Breast epithelium (tissue), 4 donors: ENCODE results near the gene TIGD4. TPM values are rescaled to one million over a fixed set of nuclear protein-coding genes. Genes with fewer than 3 reads are reported as not detected.
"Not testable (repeated sequence)": the region's sequence is repeated elsewhere in the genome, so short reads cannot be mapped to it uniquely, and the experiment has no call there.

Source experiments
- DNase-seq, 2 donors: peaks; one replicate each; pipeline ENCODE4 v3.0.0-alpha.2; 2019; ENCODE audit warnings: low spot score in 2 of 2
- H3K27ac ChIP-seq, 2 donors: fragments of 200-600 bp; sonication (generic) in 1 of 2; one replicate each; pipeline ENCODE4 v1.5.1; 2016 to 2019; ENCODE audit warnings: mild to moderate bottlenecking in 1 of 2
- H3K27me3 ChIP-seq, 2 donors: fragments of 200-600 bp; sonication (generic) in 1 of 2; one replicate each; pipeline versions ENCODE4 v1.5.1 to v1.6.0; 2017 to 2019; ENCODE audit warnings: control low read depth in 1 of 2, mild to moderate bottlenecking in 1 of 2
- H3K36me3 ChIP-seq: fragments of 200-600 bp; one replicate; pipeline ENCODE4 v1.5.1; 2019
- H3K4me1 ChIP-seq, 2 donors: fragments of 200-600 bp; sonication (generic); one replicate each; pipeline ENCODE4 v1.5.1; 2016 to 2019; ENCODE audit warnings: control low read depth in 1 of 2
- H3K4me3 ChIP-seq, 3 donors: fragments of 200-600 bp; sonication (generic); 1 replicate in 2 of 3; 2 replicates in 1 of 3; pipeline ENCODE4 v1.5.1; 2016 to 2019; ENCODE audit warnings: mild to moderate bottlenecking in 3 of 3, moderate library complexity in 2 of 3
- H3K9me3 ChIP-seq, 2 donors: fragments of 200-600 bp; sonication (generic) in 1 of 2; one replicate each; pipeline ENCODE4 v1.5.1; 2016 to 2019; ENCODE audit warnings: control low read depth in 1 of 2
- CTCF ChIP-seq, 3 donors: fragments of 450-650 bp; IDR thresholded peaks; one replicate each; pipeline ENCODE4 v1.5.1; 2016 to 2017; ENCODE audit warnings: antibody characterized with exemption in 3 of 3, mild to moderate bottlenecking in 3 of 3, moderate library complexity in 3 of 3
- POLR2A ChIP-seq: fragments of 450-650 bp; IDR thresholded peaks from one replicate; pipeline ENCODE4 v1.6.1; 2016; ENCODE audit warnings: antibody characterized with exemption, mild to moderate bottlenecking, moderate library complexity
- POLR2AphosphoS5 ChIP-seq, 3 donors: sonication (generic); formaldehyde crosslinking; IDR thresholded peaks; one replicate each; pipeline ENCODE4 v1.6.1; 2017; ENCODE audit warnings: antibody characterized with exemption in 3 of 3
- intact Hi-C: fragments of 100-400 bp; cut with DNase I; formaldehyde crosslinking; loops from one replicate; pipeline ENCODE4 v1.15.1; 2023; ENCODE audit warnings: low total_unique reads
- total RNA-seq, 3 donors: library from RNA; depleted of rRNA; stranded (reverse); fragments of >200 nt; gene quantifications; one replicate each; pipeline ENCODE4 v1.1.0, GENCODE V29; 2016

Gene TIGD4
- total RNA-seq, 3 donors from 2014 or later: 0.16 to 1.6 (median 0.66) TPM

GRCh38 chr4:152773339-152773738 is 6.2 kb downstream of the TIGD4 start:
- H3K27ac ChIP-seq: no peak overlapping the region
- H3K36me3 ChIP-seq: no peaks in the 10 kb centered on the region
- no peaks in the 10 kb centered on the region for H3K27me3 ChIP-seq
- DNase-seq: no peak
- no peaks in the 10 kb centered on the region for H3K9me3 ChIP-seq
- intact Hi-C loops: no loop called here
- no peaks in the 10 kb centered on the region for H3K4me1 ChIP-seq
- H3K4me3 ChIP-seq: no peak overlapping the region
- TF ChIP-seq CTCF (IDR thresholded peaks at IDR 0.05) (no peak), POLR2A (no peak), POLR2AphosphoS5 (IDR thresholded peaks at IDR 0.05) (no peak)

- DNase-seq: no peak
- H3K4me1 ChIP-seq: no peaks in the 10 kb centered on the region
- no peaks in the 10 kb centered on the region for H3K36me3 ChIP-seq
- intact Hi-C loops: no loop called here
- no peak for TF ChIP-seq POLR2AphosphoS5 (IDR thresholded peaks at IDR 0.05)
- TF ChIP-seq CTCF (IDR thresholded peaks at IDR 0.05): no peak
- no peak for TF ChIP-seq POLR2A
- no peak overlapping the region for H3K4me3 ChIP-seq
- H3K27me3 ChIP-seq: no peaks in the 10 kb centered on the region
- H3K9me3 ChIP-seq: no peaks in the 10 kb centered on the region
- H3K27ac ChIP-seq: no peak overlapping the region
Measured at GRCh38 chr4:152771741-152772533, 7.6 kb downstream of the TIGD4 start.

- intact Hi-C loops, H3K27ac ChIP-seq, H3K4me1 ChIP-seq, H3K4me3 ChIP-seq, H3K9me3 ChIP-seq, H3K27me3 ChIP-seq, H3K36me3 ChIP-seq, DNase-seq: not testable (repeated sequence)
Measured at GRCh38 chr4:152765069-152765737, 14.3 kb downstream of the TIGD4 start.

GRCh38 chr4:152763796-152764195 is 15.7 kb downstream of the TIGD4 start:
- H3K4me1 ChIP-seq: no peaks in the 10 kb centered on the region
- H3K27me3 ChIP-seq: no peaks in the 10 kb centered on the region
- DNase-seq: no peak
- H3K36me3 ChIP-seq: no peaks in the 10 kb centered on the region
- H3K27ac ChIP-seq: no peak overlapping the region
- TF ChIP-seq POLR2A: no peak
- TF ChIP-seq CTCF (IDR thresholded peaks at IDR 0.05): no peak
- no peak for TF ChIP-seq POLR2AphosphoS5 (IDR thresholded peaks at IDR 0.05)
- no peak overlapping the region for H3K4me3 ChIP-seq
- intact Hi-C loops: no loop called here
- H3K9me3 ChIP-seq: no peaks in the 10 kb centered on the region

- Histone ChIP-seq H3K27ac (no peak overlapping the region), H3K9me3 (peaks cover 0 to 12% of the 10 kb centered on the region in 2 donors), H3K4me3 (no peak overlapping the region), H3K36me3 (no peaks in the 10 kb centered on the region), H3K27me3 (no peaks in the 10 kb centered on the region), H3K4me1 (no peaks in the 10 kb centered on the region)
- intact Hi-C loops: no loop called here
- TF ChIP-seq CTCF (IDR thresholded peaks at IDR 0.05) (no peak), POLR2AphosphoS5 (IDR thresholded peaks at IDR 0.05) (no peak), POLR2A (no peak)
- no peak for DNase-seq
Measured at GRCh38 chr4:152748619-152749018, 30.9 kb downstream of the TIGD4 start.
